H9 (cell line): ENCODE results near the gene BARX1. TPM values are rescaled to one million over a fixed set of nuclear protein-coding genes. Genes with fewer than 3 reads are reported as not detected.

Experiments used
- DNase-seq: peaks from one replicate; pipeline ENCODE4 v3.0.0-alpha.2; 2017
- H2AFZ ChIP-seq: one replicate; pipeline ENCODE4 v1.6.1; 2013; ENCODE audit warnings: mild to moderate bottlenecking, low read length, control low read depth, moderate library complexity
- H2AK5ac ChIP-seq: 2 replicates; pipeline ENCODE4 v1.6.1; 2013; ENCODE audit warnings: low read length, control low read depth, mixed read lengths; ENCODE audit not compliant: insufficient read length
- H2BK120ac ChIP-seq: one replicate; pipeline ENCODE4 v1.6.1; 2013; ENCODE audit warnings: low read depth, mild to moderate bottlenecking, low read length, control low read depth, inconsistent platforms; ENCODE audit not compliant: poor library complexity, severe bottlenecking
- H2BK12ac ChIP-seq: 2 replicates; pipeline ENCODE4 v1.6.1; 2013; ENCODE audit warnings: low read length, control low read depth, mixed read lengths, low read depth; ENCODE audit not compliant: insufficient read length
- H2BK15ac ChIP-seq: 2 replicates; pipeline ENCODE4 v1.6.1; 2013; ENCODE audit warnings: low read depth, low read length, control low read depth
- H2BK20ac ChIP-seq: one replicate; pipeline ENCODE4 v1.6.1; 2013; ENCODE audit warnings: low read depth, mild to moderate bottlenecking, low read length, control low read depth, inconsistent platforms; ENCODE audit not compliant: poor library complexity, severe bottlenecking
- H2BK5ac ChIP-seq: 2 replicates; pipeline ENCODE4 v1.6.1; 2013; ENCODE audit warnings: low read length, control low read depth, mixed read lengths; ENCODE audit not compliant: insufficient read length
- H3K14ac ChIP-seq: 2 replicates; pipeline ENCODE4 v1.6.1; 2013; ENCODE audit warnings: low read length, control low read depth; ENCODE audit not compliant: insufficient read depth
- H3K18ac ChIP-seq: 2 replicates; pipeline ENCODE4 v1.6.1; 2013; ENCODE audit warnings: low read depth, mild to moderate bottlenecking, mixed read lengths, low read length, control low read depth; ENCODE audit not compliant: insufficient read length
- H3K23ac ChIP-seq: 2 replicates; pipeline ENCODE4 v1.6.1; 2013; ENCODE audit warnings: low read length, control low read depth, mixed read lengths, low read depth; ENCODE audit not compliant: insufficient read length
- H3K23me2 ChIP-seq: 2 replicates; pipeline ENCODE4 v1.6.1; 2013; ENCODE audit warnings: low read depth, mild to moderate bottlenecking, mixed read lengths, low read length, control low read depth; ENCODE audit not compliant: insufficient read length, poor library complexity, severe bottlenecking
- H3K27ac ChIP-seq: 2 replicates; pipeline ENCODE4 v1.5.1; 2013; ENCODE audit warnings: low read length, control low read depth, mixed read lengths, low read depth; ENCODE audit not compliant: insufficient read length
- H3K27me3 ChIP-seq: 2 replicates; pipeline ENCODE4 v1.6.1; 2013; ENCODE audit warnings: low read length, control low read depth, inconsistent platforms; ENCODE audit not compliant: insufficient read depth
- H3K4ac ChIP-seq: 2 replicates; pipeline ENCODE4 v1.6.1; 2013; ENCODE audit warnings: low read depth, mild to moderate bottlenecking, control low read depth, inconsistent platforms, low read length, moderate library complexity
- H3K4me1 ChIP-seq: 2 replicates; pipeline ENCODE4 v1.6.1; 2013; ENCODE audit warnings: low read length, control low read depth, inconsistent platforms; ENCODE audit not compliant: insufficient read depth
- H3K4me2 ChIP-seq: 2 replicates; pipeline ENCODE4 v1.6.1; 2013; ENCODE audit warnings: low read length, control low read depth, mixed read lengths; ENCODE audit not compliant: insufficient read length, insufficient read depth
- H3K56ac ChIP-seq: 2 replicates; pipeline ENCODE4 v1.6.1; 2013; ENCODE audit warnings: low read depth, mild to moderate bottlenecking, mixed read lengths, low read length, control low read depth; ENCODE audit not compliant: insufficient read length
- H3K79me1 ChIP-seq: 2 replicates; pipeline ENCODE4 v1.6.1; 2013; ENCODE audit warnings: low read depth, mild to moderate bottlenecking, moderate library complexity, low read length, control low read depth, inconsistent platforms; ENCODE audit not compliant: insufficient read depth, poor library complexity, severe bottlenecking
- H3K79me2 ChIP-seq: 2 replicates; pipeline ENCODE4 v1.6.1; 2013; ENCODE audit warnings: low read length, control low read depth, inconsistent platforms; ENCODE audit not compliant: insufficient read depth
- H3K9ac ChIP-seq: 2 replicates; pipeline ENCODE4 v1.6.1; 2013; ENCODE audit warnings: low read length, control low read depth, mixed read lengths; ENCODE audit not compliant: insufficient read length; ENCODE audit errors: extremely low read depth
- H3K9me3 ChIP-seq: one replicate; pipeline ENCODE4 v1.6.1; 2013; ENCODE audit warnings: low read depth, low read length, inconsistent platforms; ENCODE audit not compliant: control insufficient read depth
- H3T11ph ChIP-seq: one replicate; pipeline ENCODE4 v1.6.1; 2013; ENCODE audit warnings: mild to moderate bottlenecking, low read length, control low read depth, inconsistent platforms
- H4K20me1 ChIP-seq: one replicate; pipeline ENCODE4 v1.6.1; 2013; ENCODE audit not compliant: control insufficient read depth, insufficient read length, insufficient read depth
- H4K5ac ChIP-seq: 2 replicates; pipeline ENCODE4 v1.6.1; 2013; ENCODE audit warnings: low read depth, mild to moderate bottlenecking, mixed read lengths, low read length, control low read depth; ENCODE audit not compliant: insufficient read length
- H4K8ac ChIP-seq: replicated peaks from 2 replicates; pipeline ENCODE4 v1.6.1; 2013; ENCODE audit warnings: low read length, control low read depth, mixed read lengths, low read depth; ENCODE audit not compliant: insufficient read length
- H4K91ac ChIP-seq: 2 replicates; pipeline ENCODE4 v1.6.1; 2013; ENCODE audit warnings: low read depth, mild to moderate bottlenecking, moderate library complexity, mixed read lengths, low read length, control low read depth; ENCODE audit not compliant: insufficient read length
- H3K27ac Mint-ChIP-seq, 3 experiments: 2 replicates in 2 of 3; 3 replicates in 1 of 3; pipeline ENCODE4 v1.8.0; 2020 to 2021; ENCODE audit warnings: mixed read lengths in 3 of 3, mild to moderate bottlenecking in 1 of 3, moderate library complexity in 1 of 3
- H3K27me3 Mint-ChIP-seq: 2 replicates; pipeline ENCODE4 v1.8.0; 2021; ENCODE audit warnings: low read depth, mild to moderate bottlenecking, moderate library complexity, mixed read lengths
- H3K36me3 Mint-ChIP-seq, 3 experiments: 2 replicates in 2 of 3; 3 replicates in 1 of 3; pipeline ENCODE4 v1.8.0; 2020 to 2021; ENCODE audit warnings: low read depth in 3 of 3, mixed read lengths in 3 of 3; ENCODE audit not compliant: insufficient read depth in 1 of 3
- H3K4me1 Mint-ChIP-seq, 2 experiments: 2 replicates each; pipeline ENCODE4 v1.8.0; 2020; ENCODE audit warnings: mixed read lengths in 2 of 2
- H3K4me3 Mint-ChIP-seq, 2 experiments: 2 replicates in 1 of 2; 3 replicates in 1 of 2; pipeline ENCODE4 v1.8.0; 2020 to 2021; ENCODE audit warnings: mild to moderate bottlenecking in 2 of 2, mixed read lengths in 2 of 2, moderate library complexity in 1 of 2
- H3K9me3 Mint-ChIP-seq, 2 experiments: 2 replicates in 1 of 2; 3 replicates in 1 of 2; pipeline ENCODE4 v1.8.0; 2020; ENCODE audit warnings: mild to moderate bottlenecking in 2 of 2, mixed read lengths in 2 of 2, moderate library complexity in 1 of 2
- whole genome bisulfite sequencing: extraction: QIAGEN DNeasy Blood & Tissue Kit; methylation state at CpG from one replicate; pipeline ENCODE4 v1.1.7; 2013; ENCODE audit warnings: missing lambda C conversion rate, low lambda C conversion rate, mixed read lengths; ENCODE audit not compliant: insufficient read length; ENCODE audit errors: extremely low coverage; 5-methylcytosine and 5-hydroxymethylcytosine counted together
- total RNA-seq: library from RNA; stranded (reverse); gene quantifications from 2 replicates; pipeline ENCODE4 v1.2.1, GENCODE V29; 2021
- TF ChIP-seq, protein P1 (sequence below): fragments of 200-600 bp; sonication (generic); conservative IDR thresholded peaks from 3 replicates; pipeline ENCODE4 v1.8.0; 2021; ENCODE audit warnings: antibody characterized with exemption, mild to moderate bottlenecking

BARX1 gene
- total RNA-seq, 1 experiment from 2014 or later: 1.2 TPM

GRCh38 chr9:93908591-93909241, 46.4 kb downstream of the BARX1 start:
- H3K14ac ChIP-seq: no peak overlapping the region
- no peak overlapping the region for H3K4me2 ChIP-seq
- no peaks in the 10 kb centered on the region for H3K27me3 ChIP-seq
- WGBS: no CpG with 5 or more reads among the region's 15 CpGs
- no peak overlapping the region for H3K9ac ChIP-seq
- no peak overlapping the region for H2AK5ac ChIP-seq
- Mint-ChIP-seq H3K4me3 (no peak overlapping the region), H3K27me3 (peaks cover 10% of the 10 kb centered on the region), H3K36me3 (no peaks in the 10 kb centered on the region), H3K27ac (no peak overlapping the region), H3K4me1 (peaks cover 13 to 21% of the 10 kb centered on the region in 2 experiments), H3K9me3 (peaks cover 4 to 5% of the 10 kb centered on the region in 2 experiments; a peak in 3 of 5 replicates)
- no peak overlapping the region for H2AFZ ChIP-seq
- no peak for DNase-seq
- no peak overlapping the region for H2BK15ac ChIP-seq
- H3K4me1 ChIP-seq: no peaks in the 10 kb centered on the region
- no peak overlapping the region for H3K56ac ChIP-seq
- TF ChIP-seq, protein P1, sequence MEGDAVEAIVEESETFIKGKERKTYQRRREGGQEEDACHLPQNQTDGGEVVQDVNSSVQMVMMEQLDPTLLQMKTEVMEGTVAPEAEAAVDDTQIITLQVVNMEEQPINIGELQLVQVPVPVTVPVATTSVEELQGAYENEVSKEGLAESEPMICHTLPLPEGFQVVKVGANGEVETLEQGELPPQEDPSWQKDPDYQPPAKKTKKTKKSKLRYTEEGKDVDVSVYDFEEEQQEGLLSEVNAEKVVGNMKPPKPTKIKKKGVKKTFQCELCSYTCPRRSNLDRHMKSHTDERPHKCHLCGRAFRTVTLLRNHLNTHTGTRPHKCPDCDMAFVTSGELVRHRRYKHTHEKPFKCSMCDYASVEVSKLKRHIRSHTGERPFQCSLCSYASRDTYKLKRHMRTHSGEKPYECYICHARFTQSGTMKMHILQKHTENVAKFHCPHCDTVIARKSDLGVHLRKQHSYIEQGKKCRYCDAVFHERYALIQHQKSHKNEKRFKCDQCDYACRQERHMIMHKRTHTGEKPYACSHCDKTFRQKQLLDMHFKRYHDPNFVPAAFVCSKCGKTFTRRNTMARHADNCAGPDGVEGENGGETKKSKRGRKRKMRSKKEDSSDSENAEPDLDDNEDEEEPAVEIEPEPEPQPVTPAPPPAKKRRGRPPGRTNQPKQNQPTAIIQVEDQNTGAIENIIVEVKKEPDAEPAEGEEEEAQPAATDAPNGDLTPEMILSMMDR: no peak
- H3K9me3 ChIP-seq: no peaks in the 10 kb centered on the region
- no peaks in the 10 kb centered on the region for H3K79me1 ChIP-seq
- H2BK20ac ChIP-seq: no peak overlapping the region
- H3K27ac ChIP-seq: no peak overlapping the region
- H3K23ac ChIP-seq: no peak overlapping the region
- H3T11ph ChIP-seq: no peak overlapping the region
- H3K79me2 ChIP-seq: no peaks in the 10 kb centered on the region
- no peak overlapping the region for H3K18ac ChIP-seq
- H4K5ac ChIP-seq: no peak overlapping the region
- no peak overlapping the region for H2BK5ac ChIP-seq
- no peaks in the 10 kb centered on the region for H3K23me2 ChIP-seq
- no peak overlapping the region for H4K91ac ChIP-seq
- H3K4ac ChIP-seq: no peak overlapping the region
- H4K8ac ChIP-seq: no peak overlapping the region
- no peaks in the 10 kb centered on the region for H4K20me1 ChIP-seq
- no peak overlapping the region for H2BK12ac ChIP-seq
- no peak overlapping the region for H2BK120ac ChIP-seq
